Neural progenitor cell (in vitro differentiated cells): ENCODE data around the gene GPR183. TPM values are rescaled to one million over a fixed set of nuclear protein-coding genes. Genes with fewer than 3 reads are reported as not detected.

Experiments
- DNase-seq: peaks from one replicate; pipeline ENCODE4 v3.0.0-alpha.2; 2016; ENCODE audit warnings: low spot score
- H2AFZ ChIP-seq: fragments of 200-600 bp; sonication (generic); replicated peaks from 2 replicates; pipeline ENCODE4 v1.6.1; 2016; ENCODE audit warnings: antibody characterized with exemption
- H3F3A ChIP-seq: fragments of 200-600 bp; sonication (generic); 2 replicates; pipeline ENCODE4 v1.6.1; 2016; ENCODE audit warnings: antibody characterized with exemption, low read depth
- H3K27ac ChIP-seq: fragments of 200-600 bp; sonication (generic); 2 replicates; pipeline ENCODE4 v1.5.1; 2016; ENCODE audit warnings: mild to moderate bottlenecking
- H3K27me3 ChIP-seq: fragments of 200-600 bp; sonication (generic); 2 replicates; pipeline ENCODE4 v1.6.1; 2016; ENCODE audit warnings: mild to moderate bottlenecking, moderate library complexity
- H3K36me3 ChIP-seq: fragments of 200-600 bp; sonication (generic); 2 replicates; pipeline ENCODE4 v1.5.1; 2016
- H3K4me1 ChIP-seq: fragments of 200-600 bp; sonication (generic); 2 replicates; pipeline ENCODE4 v1.6.1; 2016; ENCODE audit warnings: mixed run types
- H3K4me2 ChIP-seq: fragments of 200-600 bp; sonication (generic); 2 replicates; pipeline ENCODE4 v1.6.1; 2016
- H3K4me3 ChIP-seq: fragments of 200-600 bp; sonication (generic); 2 replicates; pipeline ENCODE4 v1.5.1; 2016
- H3K79me2 ChIP-seq: fragments of 200-600 bp; sonication (generic); 2 replicates; pipeline ENCODE4 v1.6.1; 2016; ENCODE audit warnings: low read depth
- H3K9ac ChIP-seq: fragments of 200-600 bp; sonication (generic); 2 replicates; pipeline ENCODE4 v1.6.1; 2016
- H3K9me3 ChIP-seq: fragments of 200-600 bp; sonication (generic); 2 replicates; pipeline ENCODE4 v1.5.1; 2016; ENCODE audit warnings: low read depth
- H4K20me1 ChIP-seq: fragments of 200-600 bp; sonication (generic); 2 replicates; pipeline ENCODE4 v1.6.1; 2016; ENCODE audit warnings: low read depth
- H3K27ac Mint-ChIP-seq: 3 replicates; pipeline ENCODE4 v1.8.0; 2021; ENCODE audit warnings: mixed read lengths
- H3K27me3 Mint-ChIP-seq: 2 replicates; pipeline ENCODE4 v1.8.0; 2022; ENCODE audit warnings: low read depth, mild to moderate bottlenecking, inconsistent platforms, moderate library complexity, mixed read lengths; ENCODE audit not compliant: insufficient read depth
- H3K36me3 Mint-ChIP-seq: 3 replicates; pipeline ENCODE4 v1.8.0; 2021; ENCODE audit warnings: mixed read lengths
- H3K4me1 Mint-ChIP-seq: 3 replicates; pipeline ENCODE4 v1.8.0; 2021; ENCODE audit warnings: mixed read lengths
- H3K4me3 Mint-ChIP-seq: 3 replicates; pipeline ENCODE4 v1.8.0; 2021; ENCODE audit warnings: mild to moderate bottlenecking, moderate library complexity, mixed read lengths
- H3K9me3 Mint-ChIP-seq: 3 replicates; pipeline ENCODE4 v1.8.0; 2020; ENCODE audit warnings: mixed read lengths
- EZH2 ChIP-seq: fragments of 200-600 bp; sonication (generic); IDR thresholded peaks from 2 replicates; pipeline ENCODE4 v1.6.1; 2017; ENCODE audit warnings: antibody characterized with exemption, mild to moderate bottlenecking, moderate library complexity
- EZH2phosphoT487 ChIP-seq: fragments of 200-600 bp; sonication (generic); IDR thresholded peaks from 2 replicates; pipeline ENCODE4 v1.6.1; 2017; ENCODE audit warnings: antibody characterized with exemption
- total RNA-seq: library from RNA; depleted of rRNA; stranded (reverse); fragments of >200 nt; gene quantifications from 2 replicates; pipeline ENCODE4 v1.2.3, GENCODE V29; 2015; ENCODE audit warnings: low replicate concordance
- TF ChIP-seq, protein P1 (sequence below): fragments of 200-600 bp; sonication (generic); IDR thresholded peaks from 2 replicates; pipeline ENCODE4 v1.5.1; 2017; ENCODE audit warnings: antibody characterized with exemption, mild to moderate bottlenecking

GPR183 gene
- total RNA-seq, 1 donor from 2014 or later: not detected

DNA sequence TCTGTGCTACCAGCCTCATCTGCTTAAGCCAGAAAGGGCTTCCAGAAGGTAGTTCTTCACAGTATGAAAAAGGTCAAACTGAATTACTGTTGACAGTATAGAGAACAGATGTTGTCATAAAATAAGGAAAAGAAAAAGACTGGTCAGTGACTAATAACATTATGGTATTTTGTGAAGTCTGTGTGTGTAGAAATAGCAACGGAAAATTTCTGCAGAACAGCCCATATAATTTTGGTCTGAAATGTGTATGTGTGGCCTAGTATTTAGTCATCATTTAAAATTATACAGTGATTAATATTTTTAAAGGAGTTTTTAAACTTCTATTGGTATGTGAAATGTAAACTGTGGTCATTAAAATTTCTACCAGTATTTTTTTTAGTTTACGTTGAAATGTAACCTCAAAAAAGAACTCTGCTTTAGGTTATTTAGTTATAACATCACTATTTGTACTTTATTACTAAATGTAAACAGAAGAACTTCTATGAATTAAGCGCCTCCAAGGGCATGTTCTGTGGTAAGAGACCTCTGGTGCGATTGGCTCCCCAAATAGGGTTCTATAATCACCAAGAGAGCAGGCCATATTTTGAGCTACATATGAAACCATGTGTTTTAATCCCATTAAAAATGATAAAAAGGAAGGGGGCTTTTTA is 3.3 kb upstream of the GPR183 start:
- Histone ChIP-seq H3K4me1 (peaks cover 5% of the 10 kb centered on the region), H3K27ac (no peak overlapping the region), H3K79me2 (no peaks in the 10 kb centered on the region), H3K9me3 (no peaks in the 10 kb centered on the region), H3K27me3 (no peaks in the 10 kb centered on the region), H4K20me1 (no peaks in the 10 kb centered on the region), H3K9ac (no peak overlapping the region), H2AFZ (no peak overlapping the region), H3K4me2 (no peak overlapping the region), H3K36me3 (peaks cover 3% of the 10 kb centered on the region), H3F3A (no peaks in the 10 kb centered on the region), H3K4me3 (no peak overlapping the region)
- Mint-ChIP-seq H3K4me1 (peaks cover 36% of the 10 kb centered on the region), H3K27ac (no peak overlapping the region), H3K4me3 (no peak overlapping the region), H3K9me3 (peaks cover 15% of the 10 kb centered on the region), H3K27me3 (peaks cover 4% of the 10 kb centered on the region), H3K36me3 (peaks cover 28% of the 10 kb centered on the region)
- no peak for DNase-seq
- TF ChIP-seq, protein P1, sequence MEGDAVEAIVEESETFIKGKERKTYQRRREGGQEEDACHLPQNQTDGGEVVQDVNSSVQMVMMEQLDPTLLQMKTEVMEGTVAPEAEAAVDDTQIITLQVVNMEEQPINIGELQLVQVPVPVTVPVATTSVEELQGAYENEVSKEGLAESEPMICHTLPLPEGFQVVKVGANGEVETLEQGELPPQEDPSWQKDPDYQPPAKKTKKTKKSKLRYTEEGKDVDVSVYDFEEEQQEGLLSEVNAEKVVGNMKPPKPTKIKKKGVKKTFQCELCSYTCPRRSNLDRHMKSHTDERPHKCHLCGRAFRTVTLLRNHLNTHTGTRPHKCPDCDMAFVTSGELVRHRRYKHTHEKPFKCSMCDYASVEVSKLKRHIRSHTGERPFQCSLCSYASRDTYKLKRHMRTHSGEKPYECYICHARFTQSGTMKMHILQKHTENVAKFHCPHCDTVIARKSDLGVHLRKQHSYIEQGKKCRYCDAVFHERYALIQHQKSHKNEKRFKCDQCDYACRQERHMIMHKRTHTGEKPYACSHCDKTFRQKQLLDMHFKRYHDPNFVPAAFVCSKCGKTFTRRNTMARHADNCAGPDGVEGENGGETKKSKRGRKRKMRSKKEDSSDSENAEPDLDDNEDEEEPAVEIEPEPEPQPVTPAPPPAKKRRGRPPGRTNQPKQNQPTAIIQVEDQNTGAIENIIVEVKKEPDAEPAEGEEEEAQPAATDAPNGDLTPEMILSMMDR: no peak
- TF ChIP-seq EZH2phosphoT487: no peak
- no peak for TF ChIP-seq EZH2

DNA sequence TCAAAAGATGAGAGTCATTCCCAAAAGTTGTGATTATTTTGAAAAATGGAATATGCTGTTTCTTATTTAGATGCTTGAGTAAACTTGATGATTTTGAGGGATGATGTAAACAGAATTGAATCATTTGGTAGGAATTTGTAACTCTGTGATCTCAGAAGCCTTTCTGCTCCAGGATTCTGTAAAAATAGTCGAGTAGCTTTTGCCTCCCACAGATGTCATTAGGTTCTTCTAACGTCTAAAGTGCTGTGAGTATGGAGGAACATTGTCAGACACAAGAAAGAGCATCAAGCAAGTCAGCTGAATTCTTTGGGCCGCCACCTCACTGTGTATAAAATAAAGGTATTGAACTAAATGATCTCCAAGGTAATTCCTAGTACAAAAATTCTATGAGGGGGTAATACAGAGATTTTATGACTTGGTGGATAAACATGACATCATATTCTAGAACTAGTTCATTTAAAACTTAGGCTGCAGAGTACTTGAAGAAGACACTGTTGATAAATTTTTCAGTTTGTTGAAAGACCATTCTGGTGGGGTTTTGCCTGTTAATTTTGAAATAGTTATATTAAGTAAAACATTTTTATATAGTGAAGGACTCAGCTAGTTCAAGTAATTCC is 1.4 kb upstream of the GPR183 start:
- no peak overlapping the region for H3K4me3 ChIP-seq
- no peaks in the 10 kb centered on the region for H3K27me3 ChIP-seq
- no peaks in the 10 kb centered on the region for H3F3A ChIP-seq
- no peak overlapping the region for H3K9ac ChIP-seq
- TF ChIP-seq, protein P1: no peak
- TF ChIP-seq EZH2phosphoT487: no peak
- TF ChIP-seq EZH2: no peak
- H4K20me1 ChIP-seq: no peaks in the 10 kb centered on the region
- H3K36me3 ChIP-seq: no peaks in the 10 kb centered on the region
- no peak overlapping the region for H3K27ac ChIP-seq
- Mint-ChIP-seq H3K4me1 (peaks cover 27% of the 10 kb centered on the region), H3K27ac (no peak overlapping the region), H3K9me3 (peaks cover 7% of the 10 kb centered on the region), H3K27me3 (peaks cover 4% of the 10 kb centered on the region), H3K36me3 (peaks cover 17% of the 10 kb centered on the region), H3K4me3 (no peak overlapping the region)
- H3K4me2 ChIP-seq: no peak overlapping the region
- no peaks in the 10 kb centered on the region for H3K79me2 ChIP-seq
- no peak for DNase-seq
- no peak overlapping the region for H2AFZ ChIP-seq
- peaks cover under 1% of the 10 kb centered on the region for H3K4me1 ChIP-seq
- no peaks in the 10 kb centered on the region for H3K9me3 ChIP-seq

DNA sequence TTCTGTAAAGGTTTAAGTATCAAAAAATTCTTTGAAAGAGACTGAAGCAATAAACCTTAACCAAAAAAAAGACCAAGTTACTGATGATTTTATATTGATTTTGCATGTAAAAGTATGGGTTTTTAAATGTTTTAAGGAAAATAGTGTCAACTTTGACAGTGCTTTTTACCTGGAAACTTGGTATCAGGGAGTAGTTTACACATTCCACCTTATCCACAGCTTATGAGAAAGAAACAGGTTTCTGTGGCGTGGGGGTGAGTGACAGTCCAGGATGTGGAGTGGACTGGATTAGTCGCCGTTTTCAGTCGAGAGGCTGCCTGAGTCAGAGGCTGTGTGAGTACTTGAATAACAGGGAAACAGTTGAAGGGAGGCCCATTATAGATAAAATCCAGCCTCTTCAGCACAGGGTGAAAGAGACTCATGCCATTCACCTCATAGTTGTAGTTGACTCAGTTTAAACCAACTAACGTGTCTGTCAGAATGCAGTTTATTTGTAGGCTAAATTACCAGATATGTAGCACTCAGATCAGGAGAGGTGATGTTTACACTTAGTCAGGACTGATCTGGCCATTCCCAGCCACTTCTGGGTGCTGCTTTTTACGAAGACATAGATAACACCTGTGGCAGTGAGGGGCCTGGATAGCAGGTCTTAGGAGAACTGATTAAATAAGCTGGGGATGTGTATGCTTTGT is 595 bp upstream of the GPR183 start:
- no peak overlapping the region for H3K27ac Mint-ChIP-seq
- Histone ChIP-seq H4K20me1 (no peaks in the 10 kb centered on the region), H3K36me3 (no peaks in the 10 kb centered on the region), H3K4me1 (no peaks in the 10 kb centered on the region), H2AFZ (no peak overlapping the region), H3K79me2 (no peaks in the 10 kb centered on the region), H3K9me3 (no peaks in the 10 kb centered on the region), H3K4me2 (no peak overlapping the region), H3K27ac (no peak overlapping the region), H3K9ac (no peak overlapping the region), H3K4me3 (no peak overlapping the region), H3K27me3 (no peaks in the 10 kb centered on the region), H3F3A (no peaks in the 10 kb centered on the region)
- peaks cover 3% of the 10 kb centered on the region for H3K27me3 Mint-ChIP-seq
- H3K9me3 Mint-ChIP-seq: peaks cover 2% of the 10 kb centered on the region
- H3K4me1 Mint-ChIP-seq: peaks cover 22% of the 10 kb centered on the region
- TF ChIP-seq EZH2: no peak
- TF ChIP-seq EZH2phosphoT487: no peak
- TF ChIP-seq, protein P1: no peak
- no peak overlapping the region for H3K4me3 Mint-ChIP-seq
- no peak for DNase-seq
- peaks cover 13% of the 10 kb centered on the region for H3K36me3 Mint-ChIP-seq
